Umbilical cord (tissue), 2 donors: ENCODE measurements around the gene SNAPC4. TPM values are rescaled to one million over a fixed set of nuclear protein-coding genes. Genes with fewer than 3 reads are reported as not detected.
"Not testable (repeated sequence)": the region's sequence is repeated elsewhere in the genome, so short reads cannot be mapped to it uniquely, and the experiment has no call there.

Experiments used
- DNase-seq: peaks from one replicate; pipeline ENCODE4 v3.0.0-alpha.2; 2015; ENCODE audit warnings: low spot score
- total RNA-seq: library from RNA; depleted of rRNA; stranded (reverse); fragments of >200 nt; gene quantifications from one replicate; pipeline ENCODE4 v1.2.3, GENCODE V29; 2014; ENCODE audit warnings: low replicate concordance; ENCODE audit not compliant: insufficient read depth

Gene SNAPC4
- total RNA-seq, 1 donor from 2014 or later: 6.0 TPM

- DNase-seq: no peak
Measured at GRCh38 chr9:136355616-136356557, 44.1 kb downstream of the SNAPC4 start.

GRCh38 chr9:136354592-136355085 lies 45.3 kb downstream of the SNAPC4 start:
- peak; percentile 73 for DNase-seq

- no peak for DNase-seq
Measured at GRCh38 chr9:136353757-136354488, 46.0 kb downstream of the SNAPC4 start.

GRCh38 chr9:136353088-136353487 lies 46.9 kb downstream of the SNAPC4 start:
- no peak for DNase-seq

GRCh38 chr9:136352682-136353081 lies 47.3 kb downstream of the SNAPC4 start:
- no peak for DNase-seq

GRCh38 chr9:136351868-136352267 lies 48.1 kb downstream of the SNAPC4 start:
- not testable (repeated sequence) for DNase-seq

GRCh38 chr9:136351252-136351800 lies 48.6 kb downstream of the SNAPC4 start:
- DNase-seq: no peak

Other genes with a start within 250 kb of the SNAPC4 start
- gene LHX3, start 195.0 kb downstream of the SNAPC4 start, total RNA-seq: 0.24 TPM
- gene QSOX2, start 154.4 kb downstream of the SNAPC4 start, total RNA-seq: 3.1 TPM
- gene CCDC187, start 96.1 kb downstream of the SNAPC4 start, total RNA-seq: 1.7 TPM
- gene GPSM1, start 72.6 kb downstream of the SNAPC4 start, total RNA-seq: 46.5 TPM
- 0.72 TPM for gene DNLZ, start 36.4 kb downstream of the SNAPC4 start, total RNA-seq
- gene CARD9, start 26.5 kb downstream of the SNAPC4 start, total RNA-seq: 4.6 TPM
- 59.9 TPM for gene ENTR1, start 10.4 kb upstream of the SNAPC4 start, total RNA-seq
- 30.1 TPM for gene PMPCA, start 10.5 kb upstream of the SNAPC4 start, total RNA-seq
- 5.3 TPM for gene INPP5E, start 39.7 kb upstream of the SNAPC4 start, total RNA-seq
- 12.3 TPM for gene SEC16A, start 82.9 kb upstream of the SNAPC4 start, total RNA-seq
- 23.1 TPM for gene NOTCH1, start 145.9 kb upstream of the SNAPC4 start, total RNA-seq